ENCODE measurements around the gene RHBDD1. TPM values are rescaled to one million over a fixed set of nuclear protein-coding genes. Genes with fewer than 3 reads are reported as not detected.

The RHBDD1 gene
- total RNA-seq, 1 experiment from 2014 or later: 28.0 TPM

DNA sequence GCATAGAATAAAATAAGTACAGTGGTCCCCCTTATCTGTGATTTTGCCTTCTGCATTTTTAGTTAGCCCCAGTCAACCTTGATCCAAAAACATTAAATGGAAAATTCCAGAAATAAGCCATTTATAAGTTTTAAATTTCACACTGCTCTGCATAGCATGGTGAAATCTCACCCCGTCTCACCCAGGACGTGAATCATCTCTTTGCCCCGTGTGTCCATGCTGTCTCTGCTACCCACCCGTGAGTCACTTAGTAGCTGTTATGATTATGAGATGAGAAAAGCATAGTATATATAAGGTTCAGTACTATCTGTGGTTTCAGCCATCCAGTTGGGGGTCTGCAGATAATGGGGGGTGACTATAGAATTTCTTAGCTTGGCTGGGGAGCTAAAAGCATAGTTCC lies 67.3 kb downstream of the RHBDD1 start:
- Histone ChIP-seq H3K4me3 (ENCODE audit: low read depth, low read length, poor library complexity, severe bottlenecking) (no peak overlapping the region), H3K9me3 (ENCODE audit: low read depth, low read length, poor library complexity, severe bottlenecking) (no peaks in the 10 kb centered on the region), H3K27ac (ENCODE audit: low read depth, low read length, poor library complexity, severe bottlenecking) (no peak overlapping the region), H3K36me3 (ENCODE audit: insufficient read depth, low read length, poor library complexity, severe bottlenecking) (no peaks in the 10 kb centered on the region), H3K27me3 (replicated peaks; ENCODE audit: insufficient read depth, low read depth, low read length, poor library complexity) (no peaks in the 10 kb centered on the region), H3K4me1 (ENCODE audit: insufficient read depth, low read length, poor library complexity, severe bottlenecking) (no peaks in the 10 kb centered on the region)
- BruUV-seq (replicated peaks): no TSS peak
- TF ChIP-seq, protein P1, sequence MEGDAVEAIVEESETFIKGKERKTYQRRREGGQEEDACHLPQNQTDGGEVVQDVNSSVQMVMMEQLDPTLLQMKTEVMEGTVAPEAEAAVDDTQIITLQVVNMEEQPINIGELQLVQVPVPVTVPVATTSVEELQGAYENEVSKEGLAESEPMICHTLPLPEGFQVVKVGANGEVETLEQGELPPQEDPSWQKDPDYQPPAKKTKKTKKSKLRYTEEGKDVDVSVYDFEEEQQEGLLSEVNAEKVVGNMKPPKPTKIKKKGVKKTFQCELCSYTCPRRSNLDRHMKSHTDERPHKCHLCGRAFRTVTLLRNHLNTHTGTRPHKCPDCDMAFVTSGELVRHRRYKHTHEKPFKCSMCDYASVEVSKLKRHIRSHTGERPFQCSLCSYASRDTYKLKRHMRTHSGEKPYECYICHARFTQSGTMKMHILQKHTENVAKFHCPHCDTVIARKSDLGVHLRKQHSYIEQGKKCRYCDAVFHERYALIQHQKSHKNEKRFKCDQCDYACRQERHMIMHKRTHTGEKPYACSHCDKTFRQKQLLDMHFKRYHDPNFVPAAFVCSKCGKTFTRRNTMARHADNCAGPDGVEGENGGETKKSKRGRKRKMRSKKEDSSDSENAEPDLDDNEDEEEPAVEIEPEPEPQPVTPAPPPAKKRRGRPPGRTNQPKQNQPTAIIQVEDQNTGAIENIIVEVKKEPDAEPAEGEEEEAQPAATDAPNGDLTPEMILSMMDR (conservative IDR thresholded peaks at IDR 0.05; ENCODE audit: low read depth, low read length): no peak
- TF ChIP-seq EZH2 (IDR thresholded peaks at IDR 0.05; ENCODE audit: borderline replicate concordance, low read depth, low read length, poor library complexity, severe bottlenecking): no peak
- no peak for DNase-seq (ENCODE audit: low spot score)
- intact Hi-C loops (cut with micrococcal nuclease; ENCODE audit: unreplicated experiment): no loop called here
- ChIA-PET POLR2A (ENCODE audit: low non-redundant PET) (no interaction called here), CTCF (no interaction called here)

DNA sequence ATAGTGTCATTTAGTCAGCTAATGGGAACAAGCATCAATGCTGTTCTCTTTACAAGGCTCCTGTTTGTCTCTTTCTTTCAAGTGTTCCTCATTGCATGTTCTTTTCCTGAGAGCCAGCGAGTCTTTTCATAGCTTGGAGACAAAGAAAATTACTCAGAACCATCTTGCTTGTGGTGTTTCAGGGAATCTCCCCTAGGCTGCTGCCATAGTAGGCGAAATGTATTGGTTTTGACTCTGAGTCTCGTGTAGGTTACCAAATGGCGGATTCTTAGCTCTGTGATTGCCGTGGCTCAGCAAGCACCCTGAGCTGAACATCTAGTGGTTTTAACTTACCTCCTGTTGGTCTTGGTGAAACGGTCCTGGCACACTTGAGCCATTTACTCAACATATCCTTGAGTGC lies 68.7 kb downstream of the RHBDD1 start:
- H3K27me3 ChIP-seq (replicated peaks; ENCODE audit: insufficient read depth, low read depth, low read length, poor library complexity): no peaks in the 10 kb centered on the region
- no peak overlapping the region for H3K27ac ChIP-seq (ENCODE audit: low read depth, low read length, poor library complexity, severe bottlenecking)
- intact Hi-C loops (cut with micrococcal nuclease; ENCODE audit: unreplicated experiment): no loop called here
- no peaks in the 10 kb centered on the region for H3K4me1 ChIP-seq (ENCODE audit: insufficient read depth, low read length, poor library complexity, severe bottlenecking)
- CTCF ChIA-PET: no interaction called here
- no peaks in the 10 kb centered on the region for H3K36me3 ChIP-seq (ENCODE audit: insufficient read depth, low read length, poor library complexity, severe bottlenecking)
- H3K4me3 ChIP-seq (ENCODE audit: low read depth, low read length, poor library complexity, severe bottlenecking): no peak overlapping the region
- no peaks in the 10 kb centered on the region for H3K9me3 ChIP-seq (ENCODE audit: low read depth, low read length, poor library complexity, severe bottlenecking)
- DNase-seq (ENCODE audit: low spot score): no peak
- POLR2A ChIA-PET (ENCODE audit: low non-redundant PET): no interaction called here
- no peak for TF ChIP-seq EZH2 (IDR thresholded peaks at IDR 0.05; ENCODE audit: borderline replicate concordance, low read depth, low read length, poor library complexity, severe bottlenecking)
- TF ChIP-seq, protein P1 (conservative IDR thresholded peaks at IDR 0.05; ENCODE audit: low read depth, low read length): no peak
- no TSS peak for BruUV-seq (replicated peaks)

DNA sequence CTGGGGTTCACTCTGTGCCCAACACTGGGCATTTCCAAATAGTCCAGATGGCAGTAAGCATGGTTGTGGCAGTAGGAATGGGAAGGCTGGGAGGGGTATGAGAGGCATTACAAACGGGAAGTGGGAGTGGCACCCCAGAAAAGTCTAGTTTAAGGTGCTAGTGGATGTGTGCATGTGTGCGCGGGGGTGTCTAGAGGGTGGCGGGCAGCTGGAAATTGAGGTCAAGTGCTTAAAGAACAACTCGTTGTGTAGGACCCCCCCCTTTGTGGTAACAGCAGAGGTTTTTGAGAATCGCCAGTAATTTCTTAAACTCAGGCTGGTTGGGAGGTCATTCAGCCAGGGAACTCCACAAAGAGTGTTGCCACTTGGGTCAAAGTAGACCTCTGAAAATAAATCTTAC lies 69.9 kb downstream of the RHBDD1 start:
- no peaks in the 10 kb centered on the region for H3K4me1 ChIP-seq (ENCODE audit: insufficient read depth, low read length, poor library complexity, severe bottlenecking)
- H3K27ac ChIP-seq (ENCODE audit: low read depth, low read length, poor library complexity, severe bottlenecking): no peak overlapping the region
- no TSS peak for BruUV-seq (replicated peaks)
- CTCF ChIA-PET: no interaction called here
- H3K27me3 ChIP-seq (replicated peaks; ENCODE audit: insufficient read depth, low read depth, low read length, poor library complexity): no peaks in the 10 kb centered on the region
- no peaks in the 10 kb centered on the region for H3K9me3 ChIP-seq (ENCODE audit: low read depth, low read length, poor library complexity, severe bottlenecking)
- POLR2A ChIA-PET (ENCODE audit: low non-redundant PET): no interaction called here
- intact Hi-C loops (cut with micrococcal nuclease; ENCODE audit: unreplicated experiment): no loop called here
- no peak for DNase-seq (ENCODE audit: low spot score)
- H3K36me3 ChIP-seq (ENCODE audit: insufficient read depth, low read length, poor library complexity, severe bottlenecking): no peaks in the 10 kb centered on the region
- no peak overlapping the region for H3K4me3 ChIP-seq (ENCODE audit: low read depth, low read length, poor library complexity, severe bottlenecking)
- TF ChIP-seq EZH2 (IDR thresholded peaks at IDR 0.05; ENCODE audit: borderline replicate concordance, low read depth, low read length, poor library complexity, severe bottlenecking): no peak
- TF ChIP-seq, protein P1 (conservative IDR thresholded peaks at IDR 0.05; ENCODE audit: low read depth, low read length): no peak

Data from A673 (cell line).